NB4 (cell line): ENCODE measurements around the gene STK32C.

Experiments
- DNase-seq: peaks from one replicate; pipeline ENCODE4 v3.0.0; 2010; ENCODE audit warnings: low read depth
- H3K4me3 ChIP-seq: one replicate; pipeline ENCODE4 v1.5.1; 2011; ENCODE audit warnings: mild to moderate bottlenecking, low read depth, low read length, moderate library complexity
- MYC ChIP-seq: IDR thresholded peaks from 2 replicates; pipeline ENCODE4 v1.6.1; 2011; ENCODE audit warnings: low read depth, low read length
- POLR2A ChIP-seq: IDR thresholded peaks from 2 replicates; pipeline ENCODE4 v1.6.1; 2011; ENCODE audit warnings: mild to moderate bottlenecking; ENCODE audit not compliant: insufficient read length; ENCODE audit errors: extremely low read depth
- TF ChIP-seq, protein P1 (sequence below): IDR thresholded peaks from one replicate; pipeline ENCODE4 v1.5.1; 2012; ENCODE audit warnings: low read depth, low read length
- TF ChIP-seq, protein P2 (sequence below): IDR thresholded peaks from 2 replicates; pipeline ENCODE4 v1.6.1; 2011; ENCODE audit warnings: low read depth, low read length

The STK32C gene

DNA sequence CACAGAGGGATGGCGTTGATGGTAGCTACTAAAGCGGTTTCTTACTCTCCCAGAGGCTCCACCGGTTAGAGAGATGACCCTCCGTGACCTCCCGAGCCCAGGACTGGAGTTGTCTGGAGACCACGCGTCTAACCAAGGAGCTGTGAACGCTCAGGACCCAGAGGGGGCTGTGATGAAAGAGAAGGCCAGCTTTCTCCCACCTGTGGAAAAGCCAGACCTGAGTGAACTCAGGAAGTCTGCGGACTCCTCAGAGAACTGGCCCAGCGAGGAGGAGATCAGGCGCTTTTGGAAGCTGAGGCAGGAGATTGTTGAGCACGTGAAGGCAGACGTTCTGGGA is 40.1 kb upstream of the STK32C start:
- TF ChIP-seq MYC: no peak
- TF ChIP-seq POLR2A: no peak
- TF ChIP-seq, protein P1, sequence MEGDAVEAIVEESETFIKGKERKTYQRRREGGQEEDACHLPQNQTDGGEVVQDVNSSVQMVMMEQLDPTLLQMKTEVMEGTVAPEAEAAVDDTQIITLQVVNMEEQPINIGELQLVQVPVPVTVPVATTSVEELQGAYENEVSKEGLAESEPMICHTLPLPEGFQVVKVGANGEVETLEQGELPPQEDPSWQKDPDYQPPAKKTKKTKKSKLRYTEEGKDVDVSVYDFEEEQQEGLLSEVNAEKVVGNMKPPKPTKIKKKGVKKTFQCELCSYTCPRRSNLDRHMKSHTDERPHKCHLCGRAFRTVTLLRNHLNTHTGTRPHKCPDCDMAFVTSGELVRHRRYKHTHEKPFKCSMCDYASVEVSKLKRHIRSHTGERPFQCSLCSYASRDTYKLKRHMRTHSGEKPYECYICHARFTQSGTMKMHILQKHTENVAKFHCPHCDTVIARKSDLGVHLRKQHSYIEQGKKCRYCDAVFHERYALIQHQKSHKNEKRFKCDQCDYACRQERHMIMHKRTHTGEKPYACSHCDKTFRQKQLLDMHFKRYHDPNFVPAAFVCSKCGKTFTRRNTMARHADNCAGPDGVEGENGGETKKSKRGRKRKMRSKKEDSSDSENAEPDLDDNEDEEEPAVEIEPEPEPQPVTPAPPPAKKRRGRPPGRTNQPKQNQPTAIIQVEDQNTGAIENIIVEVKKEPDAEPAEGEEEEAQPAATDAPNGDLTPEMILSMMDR: no peak
- TF ChIP-seq, protein P2, sequence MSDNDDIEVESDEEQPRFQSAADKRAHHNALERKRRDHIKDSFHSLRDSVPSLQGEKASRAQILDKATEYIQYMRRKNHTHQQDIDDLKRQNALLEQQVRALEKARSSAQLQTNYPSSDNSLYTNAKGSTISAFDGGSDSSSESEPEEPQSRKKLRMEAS: no peak
- no peak overlapping the region for H3K4me3 ChIP-seq
- DNase-seq: no peak

DNA sequence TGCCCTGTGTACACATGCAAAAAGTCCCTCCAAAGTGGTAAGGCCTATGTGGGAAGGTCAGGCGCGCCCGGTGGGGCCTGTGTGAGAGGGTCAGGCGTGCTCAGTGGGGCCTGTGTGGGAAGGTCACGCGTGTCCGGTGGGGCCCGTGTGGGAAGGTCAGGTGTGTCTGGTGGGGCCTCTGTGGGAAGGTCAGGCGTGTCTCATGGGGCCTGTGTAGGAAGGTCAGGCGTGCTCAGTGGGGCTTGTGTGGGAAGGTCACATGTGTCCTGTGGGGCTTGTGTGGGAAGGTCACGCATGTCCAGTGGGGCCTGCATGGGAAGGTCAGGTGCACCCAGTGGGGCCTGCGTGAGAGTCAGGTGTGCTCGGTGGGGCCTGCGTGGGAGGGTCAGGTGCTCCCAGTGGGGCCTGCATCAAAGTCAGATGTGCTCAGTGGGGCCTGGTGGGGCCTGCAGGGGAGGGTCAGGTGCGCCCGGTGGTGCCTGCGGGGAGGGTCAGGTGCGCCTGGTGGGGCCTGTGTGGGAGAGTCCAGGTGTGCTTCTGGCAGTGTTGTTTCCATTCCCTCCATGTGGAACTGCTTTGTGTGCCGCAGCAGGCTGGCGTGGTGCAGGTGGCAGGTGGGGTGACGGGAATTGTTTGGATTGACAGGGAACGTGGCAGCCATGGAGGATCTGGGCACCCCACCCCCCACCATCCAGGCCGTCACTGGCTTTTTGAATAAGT is 39.6 kb upstream of the STK32C start:
- DNase-seq: no peak
- no peak overlapping the region for H3K4me3 ChIP-seq
- TF ChIP-seq, protein P2: no peak
- TF ChIP-seq, protein P1: no peak
- no peak for TF ChIP-seq MYC
- no peak for TF ChIP-seq POLR2A

DNA sequence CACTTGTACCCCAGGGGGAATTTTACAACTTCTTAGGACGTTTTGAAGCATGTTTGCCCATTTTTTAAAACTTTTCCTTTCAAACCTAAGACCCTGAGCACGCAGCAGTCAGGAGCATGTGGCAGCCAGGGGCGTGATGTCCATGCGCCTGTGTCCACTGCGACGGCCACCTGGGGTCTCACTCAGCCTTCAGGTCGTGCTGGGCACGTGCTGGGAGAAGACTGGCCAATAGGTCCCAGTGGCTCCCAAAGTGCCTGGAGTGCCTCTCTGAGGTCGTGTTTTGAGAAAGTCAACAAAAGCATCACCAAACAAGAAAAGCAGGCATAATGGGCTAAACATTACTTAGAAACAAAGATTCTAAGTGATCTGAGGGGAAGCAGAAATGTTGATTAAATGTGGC is 39.1 kb upstream of the STK32C start:
- DNase-seq: no peak
- H3K4me3 ChIP-seq: no peak overlapping the region
- TF ChIP-seq, protein P1: no peak
- TF ChIP-seq MYC: no peak
- TF ChIP-seq POLR2A: no peak
- TF ChIP-seq, protein P2: no peak

DNA sequence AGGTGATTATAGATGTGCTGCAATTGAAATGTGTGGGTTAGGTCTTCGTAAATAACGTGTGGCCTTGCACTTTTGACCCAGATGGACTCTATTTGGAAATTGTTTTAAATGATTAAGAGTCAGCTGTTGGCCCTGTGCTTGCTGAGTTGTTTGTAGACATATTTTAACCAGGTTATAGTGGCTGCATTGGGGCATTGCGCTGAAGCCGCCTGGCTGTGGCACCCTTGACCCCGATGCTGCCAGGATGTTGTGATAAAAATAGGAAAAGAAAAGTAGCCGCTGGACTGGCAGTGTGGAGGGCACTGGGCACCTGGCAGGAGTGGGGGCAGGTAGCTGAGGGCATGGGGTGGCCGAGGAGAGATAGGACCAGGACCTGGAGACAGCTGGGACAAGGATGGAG is 37.6 kb upstream of the STK32C start:
- no peak for DNase-seq
- H3K4me3 ChIP-seq: no peak overlapping the region
- TF ChIP-seq, protein P1: no peak
- TF ChIP-seq MYC (no peak), POLR2A (no peak)
- TF ChIP-seq, protein P2: no peak

DNA sequence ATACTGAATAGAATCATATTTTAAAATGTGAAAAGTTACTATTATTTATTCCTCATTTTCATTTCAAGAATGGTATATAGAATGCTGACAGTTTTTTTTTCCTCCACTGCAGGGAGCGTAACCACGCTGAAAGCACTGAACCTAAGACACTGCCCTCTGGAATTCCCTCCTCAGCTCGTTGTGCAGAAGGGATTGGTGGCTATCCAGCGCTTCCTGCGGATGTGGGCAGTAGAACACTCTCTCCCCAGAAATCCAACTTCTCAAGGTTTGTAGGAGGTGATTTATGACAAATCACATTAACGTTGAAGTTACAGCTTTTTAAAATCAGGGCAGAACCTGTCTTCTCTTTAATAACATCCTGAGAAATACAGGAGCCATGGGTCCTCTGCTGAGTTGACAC is 36.6 kb upstream of the STK32C start:
- DNase-seq: no peak
- H3K4me3 ChIP-seq: no peak overlapping the region
- TF ChIP-seq, protein P2: no peak
- no peak for TF ChIP-seq POLR2A
- TF ChIP-seq, protein P1: no peak
- no peak for TF ChIP-seq MYC

DNA sequence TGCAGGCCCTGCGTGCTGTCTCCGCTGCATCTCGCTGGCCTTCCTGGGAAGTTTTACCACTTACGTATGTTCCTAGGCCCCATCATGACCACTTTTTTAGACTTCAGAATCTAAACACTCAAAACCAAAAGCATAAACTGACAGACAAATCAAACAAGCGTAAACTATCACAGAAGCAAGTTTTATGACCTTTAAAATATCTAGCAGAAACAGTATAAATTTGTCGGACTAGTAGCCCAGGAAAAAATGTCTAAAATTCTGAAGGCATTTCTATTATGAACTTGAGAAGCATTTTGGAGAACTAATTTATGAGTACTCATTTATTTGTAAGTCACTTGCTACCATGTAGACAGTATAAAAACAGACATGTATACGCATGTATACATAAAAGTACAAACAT is 34.8 kb upstream of the STK32C start:
- H3K4me3 ChIP-seq: no peak overlapping the region
- DNase-seq: no peak
- no peak for TF ChIP-seq MYC
- TF ChIP-seq, protein P2: no peak
